Measurements from ENCODE around the gene MAPK6.
"Not testable (repeated sequence)": the region's sequence is repeated elsewhere in the genome, so short reads cannot be mapped to it uniquely, and the experiment has no call there.

Gene MAPK6

DNA sequence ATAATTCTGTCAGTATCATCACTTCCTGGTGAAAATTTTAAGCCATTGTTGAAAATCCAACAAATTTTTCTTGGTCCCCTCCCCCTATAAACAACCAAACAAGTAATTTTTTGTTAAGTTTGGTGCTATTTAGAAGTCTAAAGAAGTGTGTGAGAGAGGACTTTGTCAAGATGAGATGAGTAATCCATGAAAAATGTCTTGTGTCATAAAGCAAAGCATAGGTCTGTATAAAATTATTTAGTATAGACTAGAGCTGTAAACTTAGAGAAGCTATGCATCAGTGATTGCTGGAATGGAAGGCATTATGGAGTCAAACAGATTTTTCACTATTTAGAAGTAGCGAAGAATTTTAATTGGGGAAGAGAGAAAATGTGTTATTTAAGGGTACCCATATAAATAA lies 31.4 kb downstream of the MAPK6 start:
- H3K4me3 ChIP-seq (ENCODE audit: low read depth, low read length), result no peak overlapping the region
- no peak for DNase-seq (ENCODE audit: low read depth)
- TF ChIP-seq CTCF (IDR thresholded peaks at IDR 0.05; ENCODE audit: insufficient read depth, low read depth, low read length, missing control alignments), result no peak

DNA sequence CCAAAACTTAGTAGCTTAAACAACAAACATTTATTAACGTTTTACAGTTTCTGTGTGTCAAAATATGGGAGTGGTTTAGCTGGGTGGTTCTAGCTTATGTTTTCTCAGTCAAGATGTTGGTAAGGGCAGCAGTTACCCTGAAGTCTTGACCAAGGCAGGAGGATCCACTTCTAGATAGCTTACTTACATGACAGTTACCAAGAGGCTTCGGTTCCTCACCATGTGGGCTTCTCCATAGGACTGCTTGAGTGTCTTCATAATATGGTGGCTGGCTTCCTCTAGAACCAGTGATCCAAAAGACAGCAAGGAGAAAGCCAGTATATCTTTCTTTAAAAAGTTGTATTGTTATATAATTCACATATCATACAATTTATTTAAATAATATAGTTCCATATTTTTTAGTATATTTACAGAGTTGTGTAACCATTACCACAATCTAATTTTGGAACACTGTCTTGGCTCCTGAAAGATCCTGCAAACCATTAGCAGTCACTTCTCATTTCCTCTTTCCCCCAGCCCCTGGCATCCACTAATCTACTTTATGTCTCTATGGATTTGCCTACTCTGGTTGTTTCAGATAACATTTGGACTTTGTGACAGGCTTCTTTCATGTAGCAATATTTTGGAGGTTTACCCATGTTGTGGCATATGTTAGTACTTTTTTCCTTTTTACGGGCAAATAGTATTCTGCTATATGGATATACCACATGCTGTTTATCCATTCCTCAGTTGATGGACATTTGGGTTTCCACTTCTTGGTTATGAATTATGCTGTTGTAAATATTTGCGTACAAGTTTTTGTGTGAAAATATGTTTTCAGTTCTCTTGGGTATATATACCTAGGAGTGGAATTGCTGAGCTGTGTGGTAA lies 33.3 kb downstream of the MAPK6 start:
- no peak for TF ChIP-seq CTCF (IDR thresholded peaks at IDR 0.05; ENCODE audit: insufficient read depth, low read depth, low read length, missing control alignments)
- no peak overlapping the region for H3K4me3 ChIP-seq (ENCODE audit: low read depth, low read length)
- DNase-seq (ENCODE audit: low read depth), result no peak

DNA sequence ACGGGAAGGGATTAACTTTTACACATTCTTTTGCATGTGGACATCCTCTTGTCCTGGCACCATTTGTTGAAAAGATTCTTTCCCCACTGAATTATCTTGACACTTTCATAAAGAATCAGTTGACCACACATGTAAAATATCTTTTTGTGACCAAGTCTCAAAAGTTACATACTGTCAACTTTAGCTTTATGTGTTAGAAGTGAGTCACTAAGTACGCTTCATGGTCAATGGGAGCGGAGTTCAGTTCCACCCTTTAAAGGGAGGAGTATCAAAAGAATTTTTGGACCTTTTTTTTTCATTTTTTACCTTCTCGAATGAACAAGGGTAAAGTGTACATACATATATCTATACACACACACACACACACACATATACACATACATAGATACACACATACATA lies 35.4 kb downstream of the MAPK6 start:
- TF ChIP-seq CTCF (IDR thresholded peaks at IDR 0.05; ENCODE audit: insufficient read depth, low read depth, low read length, missing control alignments), result no peak
- DNase-seq (ENCODE audit: low read depth), result no peak
- H3K4me3 ChIP-seq (ENCODE audit: low read depth, low read length), result no peak overlapping the region

DNA sequence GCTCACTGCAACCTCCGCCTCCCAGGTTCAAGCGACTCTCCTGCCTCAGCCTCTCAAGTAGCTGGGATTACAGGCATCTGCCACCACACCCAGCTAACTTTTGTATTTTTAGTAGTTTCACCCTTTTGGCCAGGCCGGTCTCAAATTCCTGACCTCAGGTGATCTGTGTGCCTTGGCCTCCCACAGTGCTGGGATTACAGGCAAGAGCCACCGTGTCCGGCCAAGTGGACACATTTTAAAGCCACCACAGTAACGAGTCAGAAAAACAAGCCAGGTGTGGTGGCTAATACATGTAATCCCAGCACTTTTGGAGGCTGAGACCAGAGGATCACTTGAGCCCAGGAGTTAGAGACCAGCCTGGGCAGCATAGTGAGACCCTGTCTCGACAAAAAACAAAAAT lies 35.8 kb downstream of the MAPK6 start:
- not testable (repeated sequence) for H3K4me3 ChIP-seq (ENCODE audit: low read depth, low read length); DNase-seq (ENCODE audit: low read depth)

- no peak overlapping the region for H3K4me3 ChIP-seq (ENCODE audit: low read depth, low read length)
- no peak for DNase-seq (ENCODE audit: low read depth)
- no peak for TF ChIP-seq CTCF (IDR thresholded peaks at IDR 0.05; ENCODE audit: insufficient read depth, low read depth, low read length, missing control alignments)
Measured at GRCh38 chr15:52056001-52056400, 37.0 kb downstream of the MAPK6 start.

DNA sequence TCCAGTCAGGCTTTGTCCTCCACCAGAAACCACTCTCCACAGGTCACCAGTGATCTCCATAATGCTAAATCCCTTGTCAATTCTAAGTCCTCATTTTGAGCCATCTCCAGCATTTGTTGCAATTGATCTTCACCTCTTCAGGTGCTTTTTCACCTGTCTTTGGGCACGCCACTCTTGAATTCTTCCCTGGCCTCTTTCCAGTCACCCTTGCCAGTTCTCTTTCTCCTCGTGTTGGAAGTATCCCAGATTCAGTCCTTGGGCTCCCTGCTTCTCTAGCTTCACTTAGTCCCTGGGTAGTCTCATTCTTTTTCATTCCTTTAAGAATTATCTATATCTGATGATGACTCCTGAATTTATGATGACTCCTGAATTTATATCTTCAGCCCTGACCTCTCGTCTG lies 37.5 kb downstream of the MAPK6 start:
- no peak for DNase-seq (ENCODE audit: low read depth)
- no peak for TF ChIP-seq CTCF (IDR thresholded peaks at IDR 0.05; ENCODE audit: insufficient read depth, low read depth, low read length, missing control alignments)
- H3K4me3 ChIP-seq (ENCODE audit: low read depth, low read length), result no peak overlapping the region

GRCh38 chr15:52057996-52058395 lies 39.0 kb downstream of the MAPK6 start:
- TF ChIP-seq CTCF (IDR thresholded peaks at IDR 0.05; ENCODE audit: insufficient read depth, low read depth, low read length, missing control alignments), result no peak
- DNase-seq (ENCODE audit: low read depth), result no peak
- no peak overlapping the region for H3K4me3 ChIP-seq (ENCODE audit: low read depth, low read length)
